HepG2 (cell line): ENCODE data around the gene C20orf204. TPM values are rescaled to one million over a fixed set of nuclear protein-coding genes. Genes with fewer than 3 reads are reported as not detected.
A peak's percentile ranks its signal among the peaks of the same experiment; 100 is the strongest.

ENCODE experiments used
- AHR ChIP-seq: IDR thresholded peaks from 2 replicates; pipeline ENCODE4 v1.6.1; 2018; ENCODE audit warnings: missing genetic modification reagents, missing compliant biosample characterization
- CAMTA2 ChIP-seq: sonication (generic); formaldehyde crosslinking; IDR thresholded peaks from 2 replicates; pipeline ENCODE4 v1.4.0; 2020; ENCODE audit warnings: mild to moderate bottlenecking, missing genetic modification reagents, borderline replicate concordance
- DR1 ChIP-seq: sonication (generic); formaldehyde crosslinking; IDR thresholded peaks from 2 replicates; pipeline ENCODE4 v1.8.0; 2021; ENCODE audit warnings: mild to moderate bottlenecking, missing genetic modification reagents, inconsistent platforms
- GZF1 ChIP-seq: sonication (generic); formaldehyde crosslinking; IDR thresholded peaks from 2 replicates; pipeline ENCODE4 v1.5.1; 2020; ENCODE audit warnings: mild to moderate bottlenecking, missing genetic modification reagents
- MXD4 ChIP-seq: IDR thresholded peaks from 2 replicates; pipeline ENCODE4 v1.6.1; 2016; ENCODE audit warnings: mild to moderate bottlenecking, missing biosample characterization, missing genetic modification reagents
- NAIF1 ChIP-seq: sonication (generic); formaldehyde crosslinking; IDR thresholded peaks from 2 replicates; pipeline ENCODE4 v1.5.0; 2020; ENCODE audit warnings: mild to moderate bottlenecking, missing genetic modification reagents, borderline replicate concordance
- NCOA2 ChIP-seq: sonication (generic); formaldehyde crosslinking; IDR thresholded peaks from 2 replicates; pipeline ENCODE4 v1.8.0; 2022; ENCODE audit warnings: inconsistent platforms
- NCOR1 ChIP-seq: fragments of 200-600 bp; sonication (generic); IDR thresholded peaks from 2 replicates; pipeline ENCODE4 v1.7.0; 2017; ENCODE audit warnings: antibody characterized with exemption, low read length, borderline replicate concordance
- NR1H2 ChIP-seq: sonication (generic); formaldehyde crosslinking; IDR thresholded peaks from 2 replicates; pipeline ENCODE4 v1.8.1; 2022; ENCODE audit warnings: low read depth, missing genetic modification reagents, borderline replicate concordance
- PAWR ChIP-seq: sonication (generic); formaldehyde crosslinking; IDR thresholded peaks from 2 replicates; pipeline ENCODE4 v1.4.0; 2020; ENCODE audit warnings: missing genetic modification reagents, mild to moderate bottlenecking, borderline replicate concordance
- PTBP1 ChIP-seq: fragments of 200-400 bp; formaldehyde crosslinking; IDR thresholded peaks from 2 replicates; pipeline ENCODE4 v1.6.1; 2018; ENCODE audit warnings: low read length, low read depth; ENCODE audit not compliant: poor library complexity, severe bottlenecking
- RCOR2 ChIP-seq: IDR thresholded peaks from 2 replicates; pipeline ENCODE4 v1.6.1; 2016; ENCODE audit warnings: missing biosample characterization, missing genetic modification reagents
- RORA ChIP-seq: sonication (generic); formaldehyde crosslinking; IDR thresholded peaks from 2 replicates; pipeline ENCODE4 v1.5.0; 2020; ENCODE audit warnings: mild to moderate bottlenecking, missing genetic modification reagents, moderate library complexity
- SP2 ChIP-seq: sonication (generic); formaldehyde crosslinking; IDR thresholded peaks from 2 replicates; pipeline ENCODE4 v1.5.1; 2020; ENCODE audit warnings: mild to moderate bottlenecking, missing genetic modification reagents
- SP4 ChIP-seq: sonication (generic); formaldehyde crosslinking; IDR thresholded peaks from 2 replicates; pipeline ENCODE4 v1.8.1; 2023; ENCODE audit warnings: mild to moderate bottlenecking, missing genetic modification reagents
- SRSF1 ChIP-seq: fragments of 200-400 bp; formaldehyde crosslinking; optimal IDR thresholded peaks from 2 replicates; pipeline ENCODE3; 2017; ENCODE audit warnings: mild to moderate bottlenecking, low read depth, low read length, moderate library complexity
- ZFP36L1 ChIP-seq: sonication (generic); formaldehyde crosslinking; IDR thresholded peaks from 2 replicates; pipeline ENCODE4 v1.8.0; 2022; ENCODE audit warnings: mild to moderate bottlenecking, missing genetic modification reagents, moderate library complexity
- ZNF616 ChIP-seq: sonication (generic); formaldehyde crosslinking; IDR thresholded peaks from 2 replicates; pipeline ENCODE4 v1.5.0; 2020; ENCODE audit warnings: low read depth, mild to moderate bottlenecking, missing genetic modification reagents
- ZNF75D ChIP-seq: sonication (generic); formaldehyde crosslinking; IDR thresholded peaks from 2 replicates; pipeline ENCODE4 v1.8.1; 2023; ENCODE audit warnings: missing genetic modification reagents, mild to moderate bottlenecking, borderline replicate concordance
- polyA plus RNA-seq, 8 experiments: library from polyadenylated mRNA; depleted of rRNA in 3 of 8; stranded (reverse) in 7 of 8; unstranded in 1 of 8; fragments of >200 nt; fragmentation: Illumina TruSeq in 4 of 8; extraction: Trizol in 4 of 8; gene quantifications; 2 replicates each; pipeline versions ENCODE4 v1.2.1 to v1.2.3, GENCODE V29; 2011 to 2016; ENCODE audit warnings: low read depth in 4 of 8, missing spikeins in 1 of 8, mixed read lengths in 1 of 8; ENCODE audit not compliant: insufficient read depth in 1 of 8
- total RNA-seq, 5 experiments: library from RNA; depleted of rRNA; stranded (reverse); fragments of >200 nt; fragmentation: Illumina TruSeq; extraction: Trizol; gene quantifications; 2 replicates each; pipeline ENCODE4 v1.2.3, GENCODE V29; 2016; ENCODE audit warnings: low read depth in 1 of 5
- TF ChIP-seq, protein P1 (sequence below), 2 experiments: sonication (generic) in 1 of 2; formaldehyde crosslinking in 1 of 2; IDR thresholded peaks; 2 replicates each; pipeline versions ENCODE4 v1.5.1 to v1.6.1; 2011 to 2020; ENCODE audit warnings: borderline replicate concordance in 1 of 2, low read depth in 1 of 2, low read length in 1 of 2, mild to moderate bottlenecking in 1 of 2, missing genetic modification reagents in 1 of 2, moderate library complexity in 1 of 2
- TF ChIP-seq, protein P2 (sequence below): sonication (generic); formaldehyde crosslinking; IDR thresholded peaks from 2 replicates; pipeline ENCODE4 v1.4.0; 2020; ENCODE audit warnings: low read depth, missing genetic modification reagents
- TF ChIP-seq, protein P3 (sequence below): IDR thresholded peaks from 2 replicates; pipeline ENCODE4 v1.6.1; 2016; ENCODE audit warnings: missing compliant biosample characterization, missing genetic modification reagents, borderline replicate concordance

Gene C20orf204
- total and polyA plus RNA-seq, 2 of the 13 experiments (the other 11 are each of a cell fraction or from before 2014, with no cell fraction given): 22.1 to 80.0 TPM

DNA sequence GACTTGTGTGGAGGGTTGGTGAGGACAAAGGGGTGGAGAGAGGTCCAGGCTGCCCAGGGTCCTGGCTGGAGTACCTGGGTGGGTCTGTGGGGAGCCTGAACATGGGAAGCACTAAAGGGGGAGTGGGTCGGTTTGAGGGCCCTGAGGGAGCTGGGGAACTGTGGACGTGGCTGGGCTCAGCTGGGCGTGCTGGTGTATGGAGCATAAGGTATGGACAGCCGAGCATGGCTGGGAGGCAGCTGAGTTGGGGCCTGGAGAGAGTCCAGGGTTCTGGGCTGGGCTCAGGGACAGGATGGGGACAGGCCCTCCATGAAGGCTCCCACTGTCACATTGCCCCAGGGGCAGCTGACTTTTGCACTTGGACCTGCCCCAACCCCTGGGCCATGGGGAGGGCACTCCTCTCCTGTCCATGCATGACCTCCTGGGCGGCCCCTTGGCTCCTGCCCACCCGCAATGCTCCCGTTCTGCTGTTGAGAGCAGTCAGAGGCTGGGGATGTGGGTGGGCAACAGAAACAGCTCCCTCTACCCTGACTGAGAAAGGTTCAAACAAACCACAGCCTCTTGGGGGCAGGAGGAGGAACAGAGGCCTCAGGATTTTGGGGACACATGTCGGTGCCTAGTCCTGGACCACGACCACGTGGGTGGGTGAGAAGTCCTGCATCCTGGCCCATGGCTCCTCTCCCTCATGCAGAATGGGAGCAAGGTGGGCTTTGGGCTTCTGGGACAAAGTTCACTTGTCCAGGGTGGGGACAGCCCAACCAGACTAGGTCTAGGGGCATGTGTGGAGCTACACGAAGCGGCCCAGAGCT is 4.5 kb downstream of the C20orf204 start (continued):
- TF ChIP-seq, protein P1, sequence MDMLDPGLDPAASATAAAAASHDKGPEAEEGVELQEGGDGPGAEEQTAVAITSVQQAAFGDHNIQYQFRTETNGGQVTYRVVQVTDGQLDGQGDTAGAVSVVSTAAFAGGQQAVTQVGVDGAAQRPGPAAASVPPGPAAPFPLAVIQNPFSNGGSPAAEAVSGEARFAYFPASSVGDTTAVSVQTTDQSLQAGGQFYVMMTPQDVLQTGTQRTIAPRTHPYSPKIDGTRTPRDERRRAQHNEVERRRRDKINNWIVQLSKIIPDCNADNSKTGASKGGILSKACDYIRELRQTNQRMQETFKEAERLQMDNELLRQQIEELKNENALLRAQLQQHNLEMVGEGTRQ (IDR thresholded peaks at IDR 0.05; ENCODE audit: low read depth, low read length): no peak
- TF ChIP-seq, protein P1 (CRISPR knock-in tag; IDR thresholded peaks at IDR 0.05; ENCODE audit: borderline replicate concordance): no peak
- TF ChIP-seq SP2 (CRISPR knock-in tag) (no peak; the same call in 1 of the 2 replicates), NCOA2 (peak; percentile 29; the same call in 1 of the 2 replicates), NCOR1 (peak; percentile 53), NR1H2 (CRISPR knock-in tag) (no peak), CAMTA2 (CRISPR knock-in tag) (no peak; the same call in 1 of the 2 replicates), ZFP36L1 (CRISPR knock-in tag) (no peak), SP4 (peak; percentile 59; the same call in 1 of the 2 replicates), MXD4 (CRISPR knock-in tag) (peak; percentile 33; the same call in 1 of the 2 replicates), RORA (no peak), NAIF1 (CRISPR knock-in tag) (no peak), ZNF616 (CRISPR knock-in tag) (no peak), RCOR2 (CRISPR knock-in tag) (no peak), DR1 (no peak; the same call in 1 of the 2 replicates), PTBP1 (no peak), AHR (CRISPR knock-in tag) (no peak; the same call in 1 of the 2 replicates), GZF1 (CRISPR knock-in tag) (no peak), SRSF1 (no peak), PAWR (CRISPR knock-in tag) (no peak), ZNF75D (CRISPR knock-in tag) (no peak)
- TF ChIP-seq, protein P2, sequence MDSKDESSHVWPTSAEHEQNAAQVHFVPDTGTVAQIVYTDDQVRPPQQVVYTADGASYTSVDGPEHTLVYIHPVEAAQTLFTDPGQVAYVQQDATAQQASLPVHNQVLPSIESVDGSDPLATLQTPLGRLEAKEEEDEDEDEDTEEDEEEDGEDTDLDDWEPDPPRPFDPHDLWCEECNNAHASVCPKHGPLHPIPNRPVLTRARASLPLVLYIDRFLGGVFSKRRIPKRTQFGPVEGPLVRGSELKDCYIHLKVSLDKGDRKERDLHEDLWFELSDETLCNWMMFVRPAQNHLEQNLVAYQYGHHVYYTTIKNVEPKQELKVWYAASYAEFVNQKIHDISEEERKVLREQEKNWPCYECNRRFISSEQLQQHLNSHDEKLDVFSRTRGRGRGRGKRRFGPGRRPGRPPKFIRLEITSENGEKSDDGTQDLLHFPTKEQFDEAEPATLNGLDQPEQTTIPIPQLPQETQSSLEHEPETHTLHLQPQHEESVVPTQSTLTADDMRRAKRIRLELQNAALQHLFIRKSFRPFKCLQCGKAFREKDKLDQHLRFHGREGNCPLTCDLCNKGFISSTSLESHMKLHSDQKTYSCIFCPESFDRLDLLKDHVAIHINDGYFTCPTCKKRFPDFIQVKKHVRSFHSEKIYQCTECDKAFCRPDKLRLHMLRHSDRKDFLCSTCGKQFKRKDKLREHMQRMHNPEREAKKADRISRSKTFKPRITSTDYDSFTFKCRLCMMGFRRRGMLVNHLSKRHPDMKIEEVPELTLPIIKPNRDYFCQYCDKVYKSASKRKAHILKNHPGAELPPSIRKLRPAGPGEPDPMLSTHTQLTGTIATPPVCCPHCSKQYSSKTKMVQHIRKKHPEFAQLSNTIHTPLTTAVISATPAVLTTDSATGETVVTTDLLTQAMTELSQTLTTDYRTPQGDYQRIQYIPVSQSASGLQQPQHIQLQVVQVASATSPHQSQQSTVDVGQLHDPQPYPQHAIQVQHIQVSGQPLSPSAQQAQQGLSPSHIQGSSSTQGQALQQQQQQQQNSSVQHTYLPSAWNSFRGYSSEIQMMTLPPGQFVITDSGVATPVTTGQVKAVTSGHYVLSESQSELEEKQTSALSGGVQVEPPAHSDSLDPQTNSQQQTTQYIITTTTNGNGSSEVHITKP (CRISPR knock-in tag): no peak
- TF ChIP-seq, protein P3, sequence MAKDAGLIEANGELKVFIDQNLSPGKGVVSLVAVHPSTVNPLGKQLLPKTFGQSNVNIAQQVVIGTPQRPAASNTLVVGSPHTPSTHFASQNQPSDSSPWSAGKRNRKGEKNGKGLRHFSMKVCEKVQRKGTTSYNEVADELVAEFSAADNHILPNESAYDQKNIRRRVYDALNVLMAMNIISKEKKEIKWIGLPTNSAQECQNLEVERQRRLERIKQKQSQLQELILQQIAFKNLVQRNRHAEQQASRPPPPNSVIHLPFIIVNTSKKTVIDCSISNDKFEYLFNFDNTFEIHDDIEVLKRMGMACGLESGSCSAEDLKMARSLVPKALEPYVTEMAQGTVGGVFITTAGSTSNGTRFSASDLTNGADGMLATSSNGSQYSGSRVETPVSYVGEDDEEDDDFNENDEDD (CRISPR knock-in tag): no peak
